Body of pancreas (tissue), 4 donors: ENCODE measurements around the gene AMH. TPM values are rescaled to one million over a fixed set of nuclear protein-coding genes. Genes with fewer than 3 reads are reported as not detected.
A peak's percentile ranks its signal among the peaks of the same experiment; 100 is the strongest.

Source experiments
- ATAC-seq: fragments of 150-250 bp; one replicate; pipeline ENCODE4 v1.9.1; 2016
- DNase-seq, 4 donors: peaks; one replicate each; pipeline ENCODE4 v3.0.0-alpha.2; 2019
- H3K27ac ChIP-seq, 4 donors: fragments of 200-600 bp; sonication (generic); 1 replicate in 3 of 4; 2 replicates in 1 of 4; pipeline versions ENCODE4 v1.5.1 to v1.6.1; 2016 to 2019; ENCODE audit warnings: mild to moderate bottlenecking in 1 of 4, mixed read lengths in 1 of 4, moderate library complexity in 1 of 4
- H3K27me3 ChIP-seq, 2 donors: fragments of 200-600 bp; sonication (generic); one replicate each; pipeline ENCODE4 v1.6.0; 2016; ENCODE audit warnings: mild to moderate bottlenecking in 1 of 2
- H3K36me3 ChIP-seq, 2 donors: fragments of 200-600 bp; sonication (generic); replicated peaks in 1 of 2; 2 replicates each; pipeline ENCODE4 v1.5.1; 2016; ENCODE audit warnings: low read depth in 2 of 2; ENCODE audit not compliant: insufficient read depth in 1 of 2
- H3K4me1 ChIP-seq: fragments of 200-600 bp; sonication (generic); one replicate; pipeline ENCODE4 v1.6.0; 2016
- H3K4me3 ChIP-seq, 2 donors: fragments of 200-600 bp; sonication (generic); 1 replicate in 1 of 2; 2 replicates in 1 of 2; pipeline ENCODE4 v1.5.1; 2016 to 2019
- H3K9me3 ChIP-seq, 3 donors: fragments of 200-600 bp; sonication (generic); 1 replicate in 2 of 3; 2 replicates in 1 of 3; pipeline ENCODE4 v1.5.1; 2016
- POLR2A ChIP-seq, 3 donors: fragments of 450-650 bp; IDR thresholded peaks; one replicate each; pipeline ENCODE4 v1.6.1; 2016; ENCODE audit warnings: antibody characterized with exemption in 3 of 3, mild to moderate bottlenecking in 2 of 3
- WGBS, 2 donors: methylation state at CpG; one replicate each; pipeline ENCODE4 v1.1.5; 2017; 5-methylcytosine and 5-hydroxymethylcytosine counted together
- intact Hi-C: fragments of 100-400 bp; cut with DNase I; formaldehyde crosslinking; loops from one replicate; pipeline ENCODE4 v1.15.1; 2023
- total RNA-seq, 2 donors: library from RNA; depleted of rRNA; stranded (reverse); fragments of >200 nt; gene quantifications; one replicate each; pipeline ENCODE4 v1.1.0, GENCODE V29; 2016
- TF ChIP-seq, protein P1 (sequence below), 7 experiments: fragments of 450-650 bp in 4 of 7; fragments of 200-600 bp in 3 of 7; sonication (generic) in 3 of 7; IDR thresholded peaks; one replicate each; pipeline ENCODE4 v1.5.1; 2016 to 2019; ENCODE audit warnings: antibody characterized with exemption in 7 of 7

AMH gene
- total RNA-seq, 2 donors from 2014 or later: 0.99 to 11.7 TPM

DNA sequence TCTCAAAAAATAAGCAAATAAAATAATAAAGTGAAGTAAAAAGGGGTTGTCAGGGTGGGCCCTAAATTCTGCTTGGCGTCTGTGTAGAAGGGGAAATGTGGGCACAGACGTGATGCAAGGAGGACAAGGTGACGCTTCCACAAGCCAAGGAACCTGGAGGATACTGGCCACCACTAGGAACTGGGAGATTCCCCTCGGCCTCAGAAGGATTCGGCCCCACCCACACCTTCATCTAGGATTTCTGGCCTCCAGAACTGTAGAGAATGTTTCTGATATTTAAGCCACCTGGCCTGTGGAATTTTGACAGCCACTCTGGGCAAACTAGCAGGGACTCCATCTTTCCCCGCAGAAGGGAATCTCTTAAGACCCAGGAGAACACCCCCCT lies 14.1 kb upstream of the AMH start:
- TF ChIP-seq POLR2A (IDR thresholded peaks at IDR 0.05): no peak
- TF ChIP-seq, protein P1, sequence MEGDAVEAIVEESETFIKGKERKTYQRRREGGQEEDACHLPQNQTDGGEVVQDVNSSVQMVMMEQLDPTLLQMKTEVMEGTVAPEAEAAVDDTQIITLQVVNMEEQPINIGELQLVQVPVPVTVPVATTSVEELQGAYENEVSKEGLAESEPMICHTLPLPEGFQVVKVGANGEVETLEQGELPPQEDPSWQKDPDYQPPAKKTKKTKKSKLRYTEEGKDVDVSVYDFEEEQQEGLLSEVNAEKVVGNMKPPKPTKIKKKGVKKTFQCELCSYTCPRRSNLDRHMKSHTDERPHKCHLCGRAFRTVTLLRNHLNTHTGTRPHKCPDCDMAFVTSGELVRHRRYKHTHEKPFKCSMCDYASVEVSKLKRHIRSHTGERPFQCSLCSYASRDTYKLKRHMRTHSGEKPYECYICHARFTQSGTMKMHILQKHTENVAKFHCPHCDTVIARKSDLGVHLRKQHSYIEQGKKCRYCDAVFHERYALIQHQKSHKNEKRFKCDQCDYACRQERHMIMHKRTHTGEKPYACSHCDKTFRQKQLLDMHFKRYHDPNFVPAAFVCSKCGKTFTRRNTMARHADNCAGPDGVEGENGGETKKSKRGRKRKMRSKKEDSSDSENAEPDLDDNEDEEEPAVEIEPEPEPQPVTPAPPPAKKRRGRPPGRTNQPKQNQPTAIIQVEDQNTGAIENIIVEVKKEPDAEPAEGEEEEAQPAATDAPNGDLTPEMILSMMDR (IDR thresholded peaks at IDR 0.05): no peak
- DNase-seq (no peak), ATAC-seq (no peak)
- no peaks in the 10 kb centered on the region for H3K9me3 ChIP-seq
- H3K27me3 ChIP-seq: no peaks in the 10 kb centered on the region
- intact Hi-C loops: no loop called here
- H3K36me3 ChIP-seq: peaks cover 0 to 4% of the 10 kb centered on the region in 2 donors
- H3K4me1 ChIP-seq: peaks cover 55% of the 10 kb centered on the region
- H3K4me3 ChIP-seq: peak overlapping the region; percentile 87 to 90
- H3K27ac ChIP-seq: peak overlapping the region; percentile 92 to 99 (median 97)
- WGBS, 2 donors: 35 to 37% methylated on average over 5 to 6 of the region's 6 CpGs

DNA sequence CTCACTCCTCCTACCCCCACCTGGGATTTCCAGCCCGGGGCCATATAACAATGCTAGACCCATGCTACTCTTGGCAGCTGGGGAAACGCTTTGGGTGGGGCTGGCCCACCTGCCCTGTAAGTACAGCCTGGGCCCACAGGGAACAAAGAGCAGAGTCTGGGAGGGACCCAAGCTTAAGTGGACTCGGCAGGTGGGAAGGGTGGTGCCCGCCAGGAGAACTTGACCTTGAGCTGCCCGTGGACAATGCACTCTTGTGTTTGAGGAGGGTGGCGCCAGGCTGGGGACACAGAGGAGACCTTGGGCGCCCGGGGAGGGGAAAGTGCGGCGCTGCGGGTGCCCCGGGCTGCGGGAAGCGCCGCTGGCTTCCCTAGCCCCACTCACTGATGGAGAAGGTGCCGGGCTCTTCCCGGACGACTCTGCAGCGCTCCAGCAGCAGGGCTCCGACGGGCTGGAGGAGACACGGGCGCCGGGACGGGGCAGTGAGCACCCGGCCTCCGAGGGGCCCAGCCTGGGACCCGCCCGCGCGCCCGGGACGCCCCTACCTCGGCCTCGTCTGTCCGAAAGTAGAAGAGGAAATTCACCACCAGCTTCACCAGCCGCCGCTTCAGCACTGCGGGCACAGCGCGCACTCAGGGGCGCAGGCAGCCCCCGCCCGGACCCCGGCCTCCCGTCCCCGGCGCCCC lies 13.6 kb upstream of the AMH start:
- H3K27me3 ChIP-seq: no peaks in the 10 kb centered on the region
- WGBS, 2 donors: 0 to 8% methylated on average over 2 to 42 of the region's 48 CpGs
- ATAC-seq (peak; percentile 36), DNase-seq (peak; percentile 73 to 86 (median 82))
- H3K4me1 ChIP-seq: peaks cover 60% of the 10 kb centered on the region
- TF ChIP-seq POLR2A (IDR thresholded peaks at IDR 0.05): peak; percentile 36 to 73 (median 55)
- TF ChIP-seq, protein P1 (IDR thresholded peaks at IDR 0.05): no peak
- no peaks in the 10 kb centered on the region for H3K9me3 ChIP-seq
- H3K36me3 ChIP-seq: no peaks in the 10 kb centered on the region
- H3K4me3 ChIP-seq: peak overlapping the region; percentile 87 to 90
- peak overlapping the region; percentile 92 to 99 (median 97) for H3K27ac ChIP-seq
- intact Hi-C loops: no loop called here

DNA sequence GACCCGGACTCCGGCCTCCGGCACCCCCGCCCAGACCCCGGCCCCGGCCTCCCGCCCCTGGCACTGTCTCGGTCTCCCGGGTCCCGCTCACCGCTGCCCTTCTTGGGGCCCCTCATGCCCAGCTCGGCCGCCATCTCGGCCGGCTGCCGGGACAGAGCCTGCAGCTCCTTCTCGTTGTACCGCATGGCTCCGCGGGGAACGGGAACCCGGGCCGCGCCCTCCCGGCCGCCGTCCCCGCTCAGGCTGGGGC lies 13.1 kb upstream of the AMH start:
- no peaks in the 10 kb centered on the region for H3K27me3 ChIP-seq
- ATAC-seq: no peak
- intact Hi-C loops: no loop called here
- no peaks in the 10 kb centered on the region for H3K36me3 ChIP-seq
- peaks cover 65% of the 10 kb centered on the region for H3K4me1 ChIP-seq
- 0 to 1% methylated on average over 7 to 13 of the region's 28 CpGs for WGBS, 2 donors
- H3K4me3 ChIP-seq: peak overlapping the region; percentile 87 to 90
- no peak for DNase-seq
- peak in 1 of 3 donors; percentile 40 for TF ChIP-seq POLR2A (IDR thresholded peaks at IDR 0.05)
- TF ChIP-seq, protein P1 (IDR thresholded peaks at IDR 0.05): no peak
- H3K27ac ChIP-seq: peak overlapping the region; percentile 92 to 99 (median 97)
- no peaks in the 10 kb centered on the region for H3K9me3 ChIP-seq

DNA sequence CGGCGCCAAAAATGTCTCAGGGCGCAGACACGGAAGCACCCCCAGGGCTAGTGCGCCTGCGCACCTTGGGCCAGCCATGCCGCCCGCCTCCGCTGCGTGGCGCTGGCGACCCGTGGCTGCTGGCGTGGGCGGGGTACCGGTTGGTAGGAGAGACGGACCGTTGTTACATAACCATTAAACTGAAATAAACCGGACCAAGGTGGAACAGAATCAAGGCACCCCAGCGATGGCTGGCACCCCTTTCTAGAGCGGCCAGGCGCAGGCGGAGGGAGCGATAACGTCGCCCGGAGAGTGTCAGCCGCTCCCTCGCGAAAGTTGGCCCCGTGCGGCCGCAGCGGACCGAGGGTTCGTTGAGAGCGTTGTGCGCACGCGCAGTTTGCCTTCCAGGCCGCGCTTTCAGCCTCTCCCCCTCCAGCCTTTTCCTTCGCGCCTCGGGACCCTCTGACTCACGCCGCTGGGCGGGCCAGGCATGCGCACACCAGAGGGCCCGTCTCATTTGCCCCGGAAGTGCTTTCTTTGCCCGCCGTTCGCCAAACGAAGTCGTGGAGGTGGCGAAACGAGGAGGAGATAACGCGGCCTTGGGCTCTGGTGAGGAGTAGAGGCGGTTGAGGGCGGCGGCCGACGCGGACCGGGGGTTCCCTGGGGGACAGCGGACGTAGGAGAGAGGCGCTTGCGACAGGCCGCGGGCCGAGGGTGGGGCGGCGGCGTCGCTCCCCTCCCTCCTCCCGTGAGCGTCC lies 12.6 kb upstream of the AMH start, which contains the start of the genes PLEKHJ1 and SF3A2:
PLEKHJ1 (minus strand) TSS at position 16 of the 737 bp plus-strand sequence. CDS start 81 bp downstream, outside the sequence.
SF3A2 (plus strand) TSS at position 511 of the 737 bp plus-strand sequence. CDS start 6,595 bp downstream, outside the sequence.
- peak within 1 kb of the TSS; percentile 87 to 90 for H3K4me3 ChIP-seq
- WGBS, 2 donors: 0 to 1% methylated on average over 27 to 79 of the region's 80 CpGs
- no peaks in the 10 kb centered on the region for H3K27me3 ChIP-seq
- no peaks in the 10 kb centered on the region for H3K9me3 ChIP-seq
- H3K36me3 ChIP-seq: no peaks in the 10 kb centered on the region
- ATAC-seq (peak; percentile 90), DNase-seq (peak; percentile 95 to 97 (median 96))
- peak within 1 kb of the TSS; percentile 92 to 99 (median 97) for H3K27ac ChIP-seq
- peak; percentile 64 to 85 (median 84) for TF ChIP-seq POLR2A (IDR thresholded peaks at IDR 0.05)
- TF ChIP-seq, protein P1 (IDR thresholded peaks at IDR 0.05): peak; percentile 99 to 100 (median 99)
- intact Hi-C loops: no loop called here
- H3K4me1 ChIP-seq: peaks cover 70% of the 10 kb centered on the region
